BE2C (cell line): ENCODE data around the gene CDH23.

Source experiments
- DNase-seq: peaks from one replicate; pipeline ENCODE4 v3.0.0-alpha.2; 2020
- H3K27me3 ChIP-seq: fragments of 250-450 bp; sonication (Bioruptor Pico); 2 replicates; pipeline ENCODE4 v1.5.1; 2020; ENCODE audit warnings: mild to moderate bottlenecking
- H3K36me3 ChIP-seq: fragments of 250-450 bp; sonication (Bioruptor Pico); 2 replicates; pipeline ENCODE4 v1.5.1; 2020; ENCODE audit warnings: mild to moderate bottlenecking
- H3K4me1 ChIP-seq: fragments of 250-450 bp; sonication (Bioruptor Pico); 2 replicates; pipeline ENCODE4 v1.5.1; 2020
- H3K4me3 ChIP-seq: 2 replicates; pipeline ENCODE4 v1.5.1; 2011; ENCODE audit warnings: low read depth, low read length
- H3K9me3 ChIP-seq: fragments of 250-450 bp; sonication (Bioruptor Pico); 2 replicates; pipeline ENCODE4 v1.5.1; 2020
- TF ChIP-seq, protein P1 (sequence below): IDR thresholded peaks from 2 replicates; pipeline ENCODE4 v1.5.1; 2012; ENCODE audit warnings: mild to moderate bottlenecking, low read depth, low read length

CDH23 gene

DNA sequence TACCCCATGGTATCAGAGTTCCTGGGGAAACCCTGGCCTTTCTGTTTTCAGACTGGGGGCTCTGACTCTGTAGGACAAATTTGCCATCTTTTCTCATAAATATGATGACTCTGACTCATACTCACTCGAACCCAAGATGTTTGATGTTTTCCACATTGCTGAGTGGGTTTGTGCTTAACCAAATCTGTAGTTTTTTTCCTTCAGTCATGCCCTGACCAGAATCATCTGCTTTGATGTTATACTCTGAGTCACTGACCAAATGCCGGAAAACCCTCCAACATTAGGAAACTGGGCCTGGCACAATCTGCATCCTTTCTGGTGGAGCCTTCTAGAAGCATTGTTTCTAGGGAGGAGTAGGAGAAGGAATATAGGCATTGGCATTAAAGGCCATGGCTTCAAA, 204.1 kb downstream of the CDH23 start:
- TF ChIP-seq, protein P1, sequence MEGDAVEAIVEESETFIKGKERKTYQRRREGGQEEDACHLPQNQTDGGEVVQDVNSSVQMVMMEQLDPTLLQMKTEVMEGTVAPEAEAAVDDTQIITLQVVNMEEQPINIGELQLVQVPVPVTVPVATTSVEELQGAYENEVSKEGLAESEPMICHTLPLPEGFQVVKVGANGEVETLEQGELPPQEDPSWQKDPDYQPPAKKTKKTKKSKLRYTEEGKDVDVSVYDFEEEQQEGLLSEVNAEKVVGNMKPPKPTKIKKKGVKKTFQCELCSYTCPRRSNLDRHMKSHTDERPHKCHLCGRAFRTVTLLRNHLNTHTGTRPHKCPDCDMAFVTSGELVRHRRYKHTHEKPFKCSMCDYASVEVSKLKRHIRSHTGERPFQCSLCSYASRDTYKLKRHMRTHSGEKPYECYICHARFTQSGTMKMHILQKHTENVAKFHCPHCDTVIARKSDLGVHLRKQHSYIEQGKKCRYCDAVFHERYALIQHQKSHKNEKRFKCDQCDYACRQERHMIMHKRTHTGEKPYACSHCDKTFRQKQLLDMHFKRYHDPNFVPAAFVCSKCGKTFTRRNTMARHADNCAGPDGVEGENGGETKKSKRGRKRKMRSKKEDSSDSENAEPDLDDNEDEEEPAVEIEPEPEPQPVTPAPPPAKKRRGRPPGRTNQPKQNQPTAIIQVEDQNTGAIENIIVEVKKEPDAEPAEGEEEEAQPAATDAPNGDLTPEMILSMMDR: no peak
- no peak for DNase-seq
- H3K4me1 ChIP-seq: no peaks in the 10 kb centered on the region
- no peaks in the 10 kb centered on the region for H3K9me3 ChIP-seq
- no peaks in the 10 kb centered on the region for H3K36me3 ChIP-seq
- H3K27me3 ChIP-seq: no peaks in the 10 kb centered on the region
- no peak overlapping the region for H3K4me3 ChIP-seq

DNA sequence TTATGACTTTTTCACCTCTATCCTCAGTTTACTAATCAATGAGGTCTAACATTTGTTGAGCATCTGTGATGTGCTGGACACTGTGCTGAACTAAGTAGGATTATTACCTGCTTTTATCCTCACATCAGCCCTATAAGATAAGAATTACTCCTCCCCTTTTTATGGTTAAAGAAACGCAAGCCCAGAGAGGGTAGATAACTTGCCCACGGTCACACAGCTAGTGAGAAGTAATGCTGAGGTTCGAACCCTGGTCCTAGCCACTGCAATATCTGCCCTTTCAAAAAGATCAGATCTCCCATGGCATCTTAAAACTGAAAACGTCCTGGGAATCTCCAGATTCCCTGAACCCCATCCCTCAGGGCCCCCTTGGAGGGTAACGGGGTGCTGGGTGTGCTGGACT, 204.6 kb downstream of the CDH23 start:
- Histone ChIP-seq H3K4me3 (no peak overlapping the region), H3K36me3 (no peaks in the 10 kb centered on the region), H3K4me1 (no peaks in the 10 kb centered on the region), H3K27me3 (no peaks in the 10 kb centered on the region), H3K9me3 (no peaks in the 10 kb centered on the region)
- TF ChIP-seq, protein P1: no peak
- DNase-seq: no peak

DNA sequence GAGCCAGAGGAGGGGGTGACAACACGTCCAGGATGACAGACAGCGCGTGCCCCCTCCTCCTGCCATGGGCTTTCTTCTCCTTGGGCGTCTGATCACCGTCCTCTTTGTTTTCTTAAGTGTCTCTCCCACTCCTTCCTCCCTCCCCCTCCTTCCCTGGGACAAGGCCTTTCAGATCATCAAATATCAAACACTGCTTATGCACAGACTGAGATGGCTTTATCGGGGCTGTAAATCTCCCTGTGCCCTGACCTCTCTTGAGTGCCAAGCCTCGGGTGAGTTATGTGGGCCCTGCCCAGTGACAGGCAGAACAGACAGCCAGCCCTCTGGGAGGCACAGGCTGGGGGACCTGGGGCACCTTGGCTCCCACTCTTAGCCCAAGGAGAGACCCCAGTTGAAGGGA, 206.4 kb downstream of the CDH23 start:
- Histone ChIP-seq H3K9me3 (no peaks in the 10 kb centered on the region), H3K36me3 (no peaks in the 10 kb centered on the region), H3K4me1 (no peaks in the 10 kb centered on the region), H3K27me3 (no peaks in the 10 kb centered on the region), H3K4me3 (no peak overlapping the region)
- DNase-seq: no peak
- TF ChIP-seq, protein P1: no peak

DNA sequence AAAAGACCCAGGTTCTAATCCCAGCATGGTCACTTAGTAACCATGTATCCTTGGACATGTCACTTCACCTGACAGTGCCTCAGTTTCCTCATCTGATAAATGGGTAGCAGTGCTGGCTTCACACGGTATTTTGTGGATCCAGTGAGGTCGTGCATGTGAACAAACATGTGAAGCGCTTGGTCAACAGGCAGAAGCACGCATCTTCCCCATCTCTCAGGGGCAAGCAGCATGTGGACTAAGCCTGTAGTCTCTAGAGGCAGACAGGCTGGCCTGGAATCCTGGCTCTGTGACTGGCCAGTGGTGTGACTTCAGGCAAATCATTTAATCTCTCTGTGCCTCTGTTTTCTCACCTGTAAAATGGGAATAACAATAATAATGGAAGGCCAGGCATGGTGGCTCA, 207.0 kb downstream of the CDH23 start:
- no peaks in the 10 kb centered on the region for H3K4me1 ChIP-seq
- DNase-seq: no peak
- TF ChIP-seq, protein P1: no peak
- H3K4me3 ChIP-seq: no peak overlapping the region
- no peaks in the 10 kb centered on the region for H3K27me3 ChIP-seq
- no peaks in the 10 kb centered on the region for H3K36me3 ChIP-seq
- no peaks in the 10 kb centered on the region for H3K9me3 ChIP-seq

DNA sequence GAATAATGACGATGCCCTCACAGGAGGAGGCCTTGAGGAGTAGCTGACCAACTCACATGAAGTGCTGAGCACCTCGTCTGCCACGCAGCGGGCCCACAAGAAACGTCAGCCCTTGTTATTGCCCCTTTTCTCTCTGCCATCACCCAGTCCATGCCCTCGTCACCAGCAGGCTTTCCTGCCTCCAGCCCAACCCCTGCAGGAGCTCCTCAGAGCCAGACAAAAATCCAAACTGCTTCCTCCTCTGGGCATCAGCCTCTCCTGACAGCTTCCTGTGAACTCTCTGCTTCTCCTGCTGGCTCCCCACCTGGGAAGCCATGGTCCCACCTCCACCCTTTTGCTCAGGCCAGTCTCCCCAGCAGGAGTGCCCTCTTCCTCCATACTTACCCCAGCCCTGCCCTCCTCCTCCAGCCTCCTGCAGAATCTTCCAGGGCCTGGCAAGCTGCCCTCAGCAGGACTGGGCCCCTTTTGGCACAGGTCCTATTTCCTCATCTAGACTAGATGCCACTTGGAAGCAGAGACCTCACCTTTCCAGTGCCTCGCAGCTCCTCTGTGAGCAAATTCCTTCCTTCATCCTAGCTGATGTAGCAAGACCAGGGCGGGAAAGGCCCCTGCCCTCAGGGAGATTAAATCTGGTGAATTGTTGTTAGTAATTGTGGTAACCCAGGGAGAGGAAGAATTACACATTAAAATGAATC, 207.8 kb downstream of the CDH23 start:
- Histone ChIP-seq H3K9me3 (no peaks in the 10 kb centered on the region), H3K4me3 (no peak overlapping the region), H3K4me1 (no peaks in the 10 kb centered on the region), H3K36me3 (no peaks in the 10 kb centered on the region), H3K27me3 (no peaks in the 10 kb centered on the region)
- no peak for DNase-seq
- TF ChIP-seq, protein P1: no peak

DNA sequence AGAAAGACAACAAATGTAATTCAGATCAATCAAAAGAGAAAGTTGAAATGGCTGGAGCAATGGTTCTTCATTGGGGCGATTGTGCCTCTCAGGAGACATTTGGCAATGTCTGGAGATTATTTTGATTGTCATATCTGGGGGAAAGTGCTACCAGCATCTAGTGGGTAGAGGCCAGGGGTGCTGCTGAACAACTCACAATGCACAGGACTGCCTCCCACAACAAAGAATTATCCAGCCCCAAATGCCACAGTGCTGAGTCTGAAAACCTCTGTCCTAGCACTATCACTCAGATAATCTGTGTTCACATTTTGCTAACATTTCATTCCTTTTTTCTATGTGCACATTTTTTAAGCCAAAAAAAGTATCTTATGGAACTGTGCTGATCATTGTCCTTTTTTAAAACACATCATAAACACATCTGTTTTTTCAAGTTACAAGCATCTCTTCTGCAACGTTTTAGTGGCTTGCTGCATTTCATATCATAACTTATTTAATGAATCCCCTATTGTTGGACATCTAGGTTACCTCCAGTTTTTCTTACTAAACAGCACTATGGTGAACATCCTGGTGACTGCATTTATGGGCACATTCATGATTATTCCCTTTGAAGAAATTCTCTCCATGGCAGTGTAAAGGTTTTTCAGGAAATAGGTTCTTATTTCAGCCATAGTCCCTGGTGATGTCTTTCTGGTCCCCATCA, 208.7 kb downstream of the CDH23 start:
- Histone ChIP-seq H3K36me3 (no peaks in the 10 kb centered on the region), H3K9me3 (no peaks in the 10 kb centered on the region), H3K4me1 (no peaks in the 10 kb centered on the region), H3K27me3 (no peaks in the 10 kb centered on the region), H3K4me3 (no peak overlapping the region)
- no peak for DNase-seq
- TF ChIP-seq, protein P1: no peak
